ENCODE results near the gene CBFB. TPM values are rescaled to one million over a fixed set of nuclear protein-coding genes. Genes with fewer than 3 reads are reported as not detected.
A peak's percentile ranks its signal among the peaks of the same experiment; 100 is the strongest.
"Not testable (repeated sequence)": the region's sequence is repeated elsewhere in the genome, so short reads cannot be mapped to it uniquely, and the experiment has no call there.

CBFB gene
- total RNA-seq, 1 donor from 2014 or later: 60.3 TPM

GRCh38 chr16:67111951-67112444, 83.0 kb downstream of the CBFB start:
- intact Hi-C loops (cut with DNase I): no loop called here
- no peak for ATAC-seq
- DNase-seq (ENCODE audit: low spot score): no peak

GRCh38 chr16:67112591-67113399, 83.8 kb downstream of the CBFB start:
- intact Hi-C loops (cut with DNase I): no loop called here

GRCh38 chr16:67114793-67115192, 85.8 kb downstream of the CBFB start:
- intact Hi-C loops (cut with DNase I): no loop called here
- DNase-seq (ENCODE audit: low spot score) (no peak), ATAC-seq (no peak)

More at GRCh38 chr16:67112591-67113399, 83.8 kb downstream of the CBFB start:
- no peak for ATAC-seq
- no peak for DNase-seq (ENCODE audit: low spot score)

GRCh38 chr16:67115639-67116038, 86.7 kb downstream of the CBFB start:
- DNase-seq (ENCODE audit: low spot score): no peak
- intact Hi-C loops (cut with DNase I): no loop called here
- ATAC-seq: no peak

- no peak for ATAC-seq
- intact Hi-C loops (cut with DNase I): no loop called here
- DNase-seq (ENCODE audit: low spot score): no peak
Observed at GRCh38 chr16:67116388-67117311, 87.7 kb downstream of the CBFB start.

- ATAC-seq: no peak
- intact Hi-C loops (cut with DNase I): no loop called here
- DNase-seq (ENCODE audit: low spot score): no peak
Observed at GRCh38 chr16:67117716-67118115, 88.8 kb downstream of the CBFB start.

GRCh38 chr16:67120025-67120424, 91.1 kb downstream of the CBFB start:
- ATAC-seq: no peak

GRCh38 chr16:67122799-67123198, 93.8 kb downstream of the CBFB start:
- intact Hi-C loops (cut with DNase I); ATAC-seq; DNase-seq (ENCODE audit: low spot score): not testable (repeated sequence)

More at GRCh38 chr16:67120025-67120424, 91.1 kb downstream of the CBFB start:
- intact Hi-C loops (cut with DNase I): no loop called here
- no peak for DNase-seq (ENCODE audit: low spot score)

- ATAC-seq: no peak
- DNase-seq (ENCODE audit: low spot score): no peak
- intact Hi-C loops (cut with DNase I): no loop called here
Observed at GRCh38 chr16:67128417-67128816, 99.5 kb downstream of the CBFB start.

- DNase-seq (ENCODE audit: low spot score) (no peak), ATAC-seq (no peak)
- intact Hi-C loops (cut with DNase I): no loop called here
Observed at GRCh38 chr16:67128887-67129286, 99.9 kb downstream of the CBFB start.

GRCh38 chr16:67129422-67129821, 100.5 kb downstream of the CBFB start:
- ATAC-seq (no peak), DNase-seq (ENCODE audit: low spot score) (no peak)

GRCh38 chr16:67137605-67138004, 108.7 kb downstream of the CBFB start:
- DNase-seq (ENCODE audit: low spot score): no peak
- intact Hi-C loops (cut with DNase I): no loop called here
- no peak for ATAC-seq

More at GRCh38 chr16:67129422-67129821, 100.5 kb downstream of the CBFB start:
- intact Hi-C loops (cut with DNase I): no loop called here

- intact Hi-C loops (cut with DNase I): no loop called here
- ATAC-seq (no peak), DNase-seq (ENCODE audit: low spot score) (no peak)
Observed at GRCh38 chr16:67141391-67141790, 112.4 kb downstream of the CBFB start.

GRCh38 chr16:67142342-67142741, 113.4 kb downstream of the CBFB start:
- ATAC-seq: no peak
- intact Hi-C loops (cut with DNase I): no loop called here
- no peak for DNase-seq (ENCODE audit: low spot score)

GRCh38 chr16:67144943-67145342, 116.0 kb downstream of the CBFB start:
- intact Hi-C loops (cut with DNase I): no loop called here
- no peak for DNase-seq (ENCODE audit: low spot score)
- no peak for ATAC-seq

GRCh38 chr16:67145746-67146145, 116.8 kb downstream of the CBFB start:
- intact Hi-C loops (cut with DNase I): no loop called here
- ATAC-seq: no peak
- DNase-seq (ENCODE audit: low spot score): peak; percentile 14

- intact Hi-C loops (cut with DNase I): no loop called here
- DNase-seq (ENCODE audit: low spot score): peak; percentile 41
Observed at GRCh38 chr16:67146523-67147357, 117.8 kb downstream of the CBFB start.

GRCh38 chr16:67147437-67148140, 118.6 kb downstream of the CBFB start:
- intact Hi-C loops (cut with DNase I): no loop called here
- DNase-seq (ENCODE audit: low spot score) (peak; percentile 33), ATAC-seq (no peak)

More at GRCh38 chr16:67146523-67147357, 117.8 kb downstream of the CBFB start:
- no peak for ATAC-seq
